Measurements from ENCODE around the gene ENO1. TPM values are rescaled to one million over a fixed set of nuclear protein-coding genes. Genes with fewer than 3 reads are reported as not detected.
A peak's percentile ranks its signal among the peaks of the same experiment; 100 is the strongest.
"Not testable (repeated sequence)": the region's sequence is repeated elsewhere in the genome, so short reads cannot be mapped to it uniquely, and the experiment has no call there.

Gene ENO1
- total RNA-seq, 1 donor, result 1,591 TPM

GRCh38 chr1:8922962-8923361, 44.5 kb upstream of the ENO1 start:
- H4K20me1 ChIP-seq (ENCODE audit: insufficient read depth, low read length), result no peaks in the 10 kb centered on the region
- H2AFZ ChIP-seq (ENCODE audit: low read length), result no peak overlapping the region
- H3K27ac ChIP-seq (ENCODE audit: low read depth, low read length), result no peak overlapping the region
- H3K27me3 ChIP-seq (ENCODE audit: insufficient read depth, low read length), result peaks cover 10% of the 10 kb centered on the region
- no peak for TF ChIP-seq CTCF (IDR thresholded peaks at IDR 0.05; ENCODE audit: extremely low read depth, low read depth, low read length)
- H3K36me3 ChIP-seq (ENCODE audit: insufficient read depth, low read length), result no peaks in the 10 kb centered on the region
- H3K4me1 ChIP-seq (ENCODE audit: insufficient read depth, low read length), result no peaks in the 10 kb centered on the region
- H3K4me3 ChIP-seq (ENCODE audit: insufficient read depth, low read length), result no peak overlapping the region
- H3K79me2 ChIP-seq (ENCODE audit: insufficient read depth, low read length), result no peaks in the 10 kb centered on the region
- no peak for DNase-seq (ENCODE audit: insufficient read length, low spot score, missing footprints)
- H3K9me3 ChIP-seq (ENCODE audit: low read depth, low read length), result no peaks in the 10 kb centered on the region
- H3K4me2 ChIP-seq (ENCODE audit: insufficient read depth, low read length), result no peak overlapping the region

- peak overlapping the region; percentile 77 for H3K4me2 ChIP-seq (ENCODE audit: insufficient read depth, low read length)
- not testable (repeated sequence) for H3K27ac ChIP-seq (ENCODE audit: low read depth, low read length); H3K36me3 ChIP-seq (ENCODE audit: insufficient read depth, low read length); H4K20me1 ChIP-seq (ENCODE audit: insufficient read depth, low read length); H3K27me3 ChIP-seq (ENCODE audit: insufficient read depth, low read length); H3K4me1 ChIP-seq (ENCODE audit: insufficient read depth, low read length); H3K4me3 ChIP-seq (ENCODE audit: insufficient read depth, low read length); H3K79me2 ChIP-seq (ENCODE audit: insufficient read depth, low read length); H3K9me3 ChIP-seq (ENCODE audit: low read depth, low read length)
- peak overlapping the region; percentile 57 for H2AFZ ChIP-seq (ENCODE audit: low read length)
- DNase-seq (ENCODE audit: insufficient read length, low spot score, missing footprints), result peak; percentile 60
Measured at GRCh38 chr1:8917536-8917935, 39.0 kb upstream of the ENO1 start.

- H3K9me3 ChIP-seq (ENCODE audit: low read depth, low read length), result no peaks in the 10 kb centered on the region
- H3K4me2 ChIP-seq (ENCODE audit: insufficient read depth, low read length), result no peak overlapping the region
- no peak overlapping the region for H3K27ac ChIP-seq (ENCODE audit: low read depth, low read length)
- no peak overlapping the region for H3K4me3 ChIP-seq (ENCODE audit: insufficient read depth, low read length)
- H3K27me3 ChIP-seq (ENCODE audit: insufficient read depth, low read length), result no peaks in the 10 kb centered on the region
- H4K20me1 ChIP-seq (ENCODE audit: insufficient read depth, low read length), result no peaks in the 10 kb centered on the region
- H2AFZ ChIP-seq (ENCODE audit: low read length), result no peak overlapping the region
- no peak for TF ChIP-seq CTCF (IDR thresholded peaks at IDR 0.05; ENCODE audit: extremely low read depth, low read depth, low read length)
- no peaks in the 10 kb centered on the region for H3K4me1 ChIP-seq (ENCODE audit: insufficient read depth, low read length)
- no peaks in the 10 kb centered on the region for H3K79me2 ChIP-seq (ENCODE audit: insufficient read depth, low read length)
- no peak for DNase-seq (ENCODE audit: insufficient read length, low spot score, missing footprints)
- H3K36me3 ChIP-seq (ENCODE audit: insufficient read depth, low read length), result no peaks in the 10 kb centered on the region
Measured at GRCh38 chr1:8915446-8915845, 37.0 kb upstream of the ENO1 start.

GRCh38 chr1:8914466-8914865, 36.0 kb upstream of the ENO1 start:
- Histone ChIP-seq H3K4me3 (ENCODE audit: insufficient read depth, low read length) (no peak overlapping the region), H3K79me2 (ENCODE audit: insufficient read depth, low read length) (no peaks in the 10 kb centered on the region), H3K36me3 (ENCODE audit: insufficient read depth, low read length) (no peaks in the 10 kb centered on the region), H3K4me1 (ENCODE audit: insufficient read depth, low read length) (no peaks in the 10 kb centered on the region), H3K27ac (ENCODE audit: low read depth, low read length) (no peak overlapping the region), H2AFZ (ENCODE audit: low read length) (no peak overlapping the region), H3K9me3 (ENCODE audit: low read depth, low read length) (no peaks in the 10 kb centered on the region), H4K20me1 (ENCODE audit: insufficient read depth, low read length) (no peaks in the 10 kb centered on the region), H3K4me2 (ENCODE audit: insufficient read depth, low read length) (no peak overlapping the region), H3K27me3 (ENCODE audit: insufficient read depth, low read length) (no peaks in the 10 kb centered on the region)
- no peak for TF ChIP-seq CTCF (IDR thresholded peaks at IDR 0.05; ENCODE audit: extremely low read depth, low read depth, low read length)
- DNase-seq (ENCODE audit: insufficient read length, low spot score, missing footprints), result no peak

Data from osteoblast (primary cell).